Endodermal cell (in vitro differentiated cells): ENCODE data around the gene DYNC1I1. TPM values are rescaled to one million over a fixed set of nuclear protein-coding genes. Genes with fewer than 3 reads are reported as not detected.

ENCODE experiments used
- DNase-seq: peaks from one replicate; pipeline ENCODE4 v3.0.0-alpha.2; 2017
- H3K27ac ChIP-seq: 2 replicates; pipeline ENCODE4 v1.5.1; 2013; ENCODE audit warnings: mild to moderate bottlenecking, low read depth, low read length, moderate library complexity
- H3K27me3 ChIP-seq: 2 replicates; pipeline ENCODE4 v1.6.1; 2013; ENCODE audit warnings: mild to moderate bottlenecking, low read length, moderate library complexity; ENCODE audit not compliant: insufficient read depth, control insufficient read depth, poor library complexity, severe bottlenecking
- H3K36me3 ChIP-seq: 2 replicates; pipeline ENCODE4 v1.7.0; 2013; ENCODE audit warnings: mild to moderate bottlenecking, low read length, moderate library complexity; ENCODE audit not compliant: control insufficient read depth, insufficient read depth
- H3K4me1 ChIP-seq: one replicate; pipeline ENCODE4 v1.7.0; 2013; ENCODE audit warnings: low read length; ENCODE audit not compliant: control insufficient read depth, insufficient read depth
- H3K4me3 ChIP-seq: 2 replicates; pipeline ENCODE4 v1.5.1; 2013; ENCODE audit warnings: mild to moderate bottlenecking, low read length, moderate library complexity
- H3K9ac ChIP-seq: 2 replicates; pipeline ENCODE4 v1.6.1; 2013; ENCODE audit warnings: mild to moderate bottlenecking, low read length, moderate library complexity; ENCODE audit not compliant: poor library complexity, severe bottlenecking; ENCODE audit errors: extremely low read depth
- H3K9me3 ChIP-seq: 2 replicates; pipeline ENCODE4 v1.6.1; 2013; ENCODE audit warnings: mild to moderate bottlenecking, low read length, moderate library complexity; ENCODE audit not compliant: control insufficient read depth
- H3K27ac Mint-ChIP-seq: 2 replicates; pipeline ENCODE4 v1.8.0; 2020; ENCODE audit warnings: mixed read lengths
- H3K27me3 Mint-ChIP-seq: 2 replicates; pipeline ENCODE4 v1.8.0; 2021; ENCODE audit warnings: mild to moderate bottlenecking, mixed read lengths; ENCODE audit not compliant: insufficient read depth
- H3K36me3 Mint-ChIP-seq: 2 replicates; pipeline ENCODE4 v1.8.0; 2020; ENCODE audit warnings: low read depth, mixed read lengths
- H3K4me1 Mint-ChIP-seq: 2 replicates; pipeline ENCODE4 v1.8.0; 2020; ENCODE audit warnings: mixed read lengths
- H3K4me3 Mint-ChIP-seq: 2 replicates; pipeline ENCODE4 v1.8.0; 2020; ENCODE audit warnings: mild to moderate bottlenecking, moderate library complexity, mixed read lengths
- H3K9me3 Mint-ChIP-seq: 2 replicates; pipeline ENCODE4 v1.8.0; 2020; ENCODE audit warnings: mild to moderate bottlenecking, mixed read lengths
- WGBS, 2 experiments: methylation state at CpG; one replicate each; pipeline versions ENCODE4 v1.1.5 to v1.1.7; 2013; ENCODE audit warnings: missing lambda C conversion rate in 2 of 2, mixed read lengths in 1 of 2; ENCODE audit not compliant: insufficient coverage in 1 of 2, insufficient read length in 1 of 2; 5-methylcytosine and 5-hydroxymethylcytosine counted together
- total RNA-seq, 2 donors: library from RNA; stranded (reverse); fragmentation: NEBNext Ultra II Directional in 1 of 2; extraction: Animal tissue kit (Norgen Biotek cat#: 25700) in 1 of 2; gene quantifications; 2 replicates in 1 of 2; 3 replicates in 1 of 2; pipeline ENCODE4 v1.2.1, GENCODE V29; 2021
- TF ChIP-seq, protein P1 (sequence below): fragments of 200-600 bp; sonication (generic); conservative IDR thresholded peaks from 2 replicates; pipeline ENCODE4 v1.5.0; 2021; ENCODE audit warnings: antibody characterized with exemption, mild to moderate bottlenecking

The DYNC1I1 gene
- total RNA-seq, 2 donors from 2014 or later, result 6.5 to 7.2 TPM

DNA sequence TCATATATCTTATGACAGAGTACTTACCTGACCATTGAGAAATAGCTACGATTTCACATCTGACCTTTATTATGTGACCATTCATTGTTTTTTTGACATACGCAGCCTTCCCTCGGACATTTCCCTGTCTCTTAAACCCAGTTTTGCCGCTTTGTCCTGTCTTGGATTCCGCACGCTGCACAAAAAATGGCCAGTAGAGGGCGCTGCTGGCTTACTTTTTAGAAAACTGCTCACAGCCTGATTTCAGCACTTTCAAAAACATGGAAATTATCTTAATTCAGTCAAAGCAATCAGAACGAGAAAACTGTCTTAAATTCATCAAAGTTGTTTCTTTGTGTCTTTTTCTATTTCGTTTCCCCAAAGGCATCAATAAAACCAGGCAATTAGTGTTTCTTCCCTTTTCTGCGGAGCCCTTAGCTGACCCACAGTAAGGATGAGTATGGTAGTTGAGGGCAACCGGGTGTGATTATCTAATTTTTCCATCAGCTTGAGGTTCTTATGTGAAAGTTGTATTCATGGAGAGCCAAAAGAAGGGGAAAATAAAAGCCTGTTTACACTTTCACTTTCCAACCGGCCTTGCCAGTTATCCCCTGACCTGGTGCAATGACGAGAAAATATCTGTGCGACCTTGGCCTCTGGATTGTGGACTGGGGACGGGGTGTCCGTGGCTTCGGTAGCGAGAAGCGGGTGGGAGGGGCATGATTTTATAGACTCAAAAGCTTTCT is 144.4 kb downstream of the DYNC1I1 start:
- Mint-ChIP-seq H3K4me3 (no peak overlapping the region), H3K27me3 (peaks cover 7% of the 10 kb centered on the region), H3K9me3 (no peaks in the 10 kb centered on the region), H3K4me1 (no peaks in the 10 kb centered on the region), H3K27ac (no peak overlapping the region), H3K36me3 (no peaks in the 10 kb centered on the region)
- no peaks in the 10 kb centered on the region for H3K4me1 ChIP-seq
- H3K27ac ChIP-seq, result no peak overlapping the region
- H3K4me3 ChIP-seq, result no peak overlapping the region
- no peaks in the 10 kb centered on the region for H3K9me3 ChIP-seq
- TF ChIP-seq, protein P1, sequence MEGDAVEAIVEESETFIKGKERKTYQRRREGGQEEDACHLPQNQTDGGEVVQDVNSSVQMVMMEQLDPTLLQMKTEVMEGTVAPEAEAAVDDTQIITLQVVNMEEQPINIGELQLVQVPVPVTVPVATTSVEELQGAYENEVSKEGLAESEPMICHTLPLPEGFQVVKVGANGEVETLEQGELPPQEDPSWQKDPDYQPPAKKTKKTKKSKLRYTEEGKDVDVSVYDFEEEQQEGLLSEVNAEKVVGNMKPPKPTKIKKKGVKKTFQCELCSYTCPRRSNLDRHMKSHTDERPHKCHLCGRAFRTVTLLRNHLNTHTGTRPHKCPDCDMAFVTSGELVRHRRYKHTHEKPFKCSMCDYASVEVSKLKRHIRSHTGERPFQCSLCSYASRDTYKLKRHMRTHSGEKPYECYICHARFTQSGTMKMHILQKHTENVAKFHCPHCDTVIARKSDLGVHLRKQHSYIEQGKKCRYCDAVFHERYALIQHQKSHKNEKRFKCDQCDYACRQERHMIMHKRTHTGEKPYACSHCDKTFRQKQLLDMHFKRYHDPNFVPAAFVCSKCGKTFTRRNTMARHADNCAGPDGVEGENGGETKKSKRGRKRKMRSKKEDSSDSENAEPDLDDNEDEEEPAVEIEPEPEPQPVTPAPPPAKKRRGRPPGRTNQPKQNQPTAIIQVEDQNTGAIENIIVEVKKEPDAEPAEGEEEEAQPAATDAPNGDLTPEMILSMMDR, result peak; percentile 95
- 54 to 56% methylated on average over 15 to 18 of the region's 19 CpGs for WGBS, 2 experiments
- H3K36me3 ChIP-seq, result no peaks in the 10 kb centered on the region
- no peak overlapping the region for H3K9ac ChIP-seq
- DNase-seq, result peak; percentile 93
- no peaks in the 10 kb centered on the region for H3K27me3 ChIP-seq

DNA sequence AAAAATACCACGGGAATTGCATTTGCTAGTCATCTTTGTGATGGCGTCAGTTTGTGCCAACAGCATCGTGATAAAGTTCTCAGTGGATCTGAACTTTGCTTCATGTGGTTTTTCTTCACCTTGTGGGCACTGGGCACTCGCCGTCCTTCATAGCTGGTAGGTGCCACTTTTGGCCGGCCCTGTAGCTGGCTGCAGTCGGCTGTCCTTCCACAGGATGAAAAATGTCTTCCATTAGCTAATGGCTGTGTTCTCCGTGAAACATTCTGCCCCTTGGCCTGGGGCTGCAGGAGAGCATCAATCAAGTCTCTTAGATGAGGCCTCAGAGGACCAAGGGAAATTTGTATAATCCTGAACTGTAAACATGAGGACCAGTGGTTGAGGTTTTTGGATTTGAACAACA is 145.3 kb downstream of the DYNC1I1 start:
- no peaks in the 10 kb centered on the region for H3K9me3 Mint-ChIP-seq
- no peak for DNase-seq
- TF ChIP-seq, protein P1, result no peak
- no peaks in the 10 kb centered on the region for H3K36me3 ChIP-seq
- no peak overlapping the region for H3K4me3 Mint-ChIP-seq
- no peak overlapping the region for H3K27ac ChIP-seq
- 93 to 99% methylated on average over 8 of the region's 8 CpGs for WGBS, 2 experiments
- no peaks in the 10 kb centered on the region for H3K4me1 Mint-ChIP-seq
- no peak overlapping the region for H3K9ac ChIP-seq
- H3K9me3 ChIP-seq, result no peaks in the 10 kb centered on the region
- H3K27ac Mint-ChIP-seq, result no peak overlapping the region
- H3K4me3 ChIP-seq, result no peak overlapping the region
- H3K27me3 ChIP-seq, result no peaks in the 10 kb centered on the region
- no peaks in the 10 kb centered on the region for H3K36me3 Mint-ChIP-seq
- H3K27me3 Mint-ChIP-seq, result peaks cover 7% of the 10 kb centered on the region
- H3K4me1 ChIP-seq, result no peaks in the 10 kb centered on the region

DNA sequence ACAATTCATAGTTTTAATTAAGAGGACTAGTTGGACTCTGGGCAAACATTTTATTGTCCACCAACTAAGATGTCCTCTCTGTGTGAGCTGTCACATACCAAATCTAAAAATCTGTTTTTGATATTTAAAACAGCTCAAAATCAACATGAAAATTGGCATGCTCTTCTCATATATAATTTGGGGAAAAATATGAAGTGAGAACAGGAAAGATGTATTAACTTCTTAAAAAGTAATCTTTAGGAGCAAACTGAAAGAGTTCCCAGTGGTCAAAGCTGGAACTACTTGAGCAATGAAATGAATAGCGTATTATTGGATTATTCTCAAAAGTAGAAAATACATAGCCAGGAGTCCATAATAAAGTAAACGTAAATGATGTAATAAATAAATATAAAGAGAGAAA is 147.2 kb downstream of the DYNC1I1 start:
- Histone ChIP-seq H3K9me3 (no peaks in the 10 kb centered on the region), H3K9ac (no peak overlapping the region), H3K27ac (no peak overlapping the region), H3K4me3 (no peak overlapping the region), H3K4me1 (no peaks in the 10 kb centered on the region), H3K36me3 (no peaks in the 10 kb centered on the region), H3K27me3 (no peaks in the 10 kb centered on the region)
- Mint-ChIP-seq H3K4me1 (no peaks in the 10 kb centered on the region), H3K36me3 (no peaks in the 10 kb centered on the region), H3K4me3 (no peak overlapping the region), H3K27me3 (peaks cover 7% of the 10 kb centered on the region), H3K27ac (no peak overlapping the region), H3K9me3 (no peaks in the 10 kb centered on the region)
- DNase-seq, result no peak
- TF ChIP-seq, protein P1, result peak; percentile 67
- WGBS, 2 experiments, result 100% methylated on average over 1 of the region's 2 CpGs
